GM12864 (cell line): ENCODE results near the gene TCF25.

Source experiments
- DNase-seq: peaks from one replicate; pipeline ENCODE4 v3.0.0-alpha.2; 2011; ENCODE audit warnings: low read depth
- H3K4me3 ChIP-seq: 2 replicates; pipeline ENCODE4 v1.5.1; 2011; ENCODE audit warnings: mild to moderate bottlenecking, low read depth, low read length, control low read depth
- TF ChIP-seq, protein P1 (sequence below): IDR thresholded peaks from 2 replicates; pipeline ENCODE4 v1.5.1; 2011; ENCODE audit warnings: low read depth, mild to moderate bottlenecking, moderate library complexity, low read length, control low read depth, inconsistent platforms; ENCODE audit errors: missing control alignments

The TCF25 gene

GRCh38 chr16:89915303-89916232 lies 42.2 kb downstream of the TCF25 start:
- no peak for DNase-seq
- TF ChIP-seq, protein P1, sequence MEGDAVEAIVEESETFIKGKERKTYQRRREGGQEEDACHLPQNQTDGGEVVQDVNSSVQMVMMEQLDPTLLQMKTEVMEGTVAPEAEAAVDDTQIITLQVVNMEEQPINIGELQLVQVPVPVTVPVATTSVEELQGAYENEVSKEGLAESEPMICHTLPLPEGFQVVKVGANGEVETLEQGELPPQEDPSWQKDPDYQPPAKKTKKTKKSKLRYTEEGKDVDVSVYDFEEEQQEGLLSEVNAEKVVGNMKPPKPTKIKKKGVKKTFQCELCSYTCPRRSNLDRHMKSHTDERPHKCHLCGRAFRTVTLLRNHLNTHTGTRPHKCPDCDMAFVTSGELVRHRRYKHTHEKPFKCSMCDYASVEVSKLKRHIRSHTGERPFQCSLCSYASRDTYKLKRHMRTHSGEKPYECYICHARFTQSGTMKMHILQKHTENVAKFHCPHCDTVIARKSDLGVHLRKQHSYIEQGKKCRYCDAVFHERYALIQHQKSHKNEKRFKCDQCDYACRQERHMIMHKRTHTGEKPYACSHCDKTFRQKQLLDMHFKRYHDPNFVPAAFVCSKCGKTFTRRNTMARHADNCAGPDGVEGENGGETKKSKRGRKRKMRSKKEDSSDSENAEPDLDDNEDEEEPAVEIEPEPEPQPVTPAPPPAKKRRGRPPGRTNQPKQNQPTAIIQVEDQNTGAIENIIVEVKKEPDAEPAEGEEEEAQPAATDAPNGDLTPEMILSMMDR, result no peak
- no peak overlapping the region for H3K4me3 ChIP-seq

GRCh38 chr16:89917773-89918452 lies 44.5 kb downstream of the TCF25 start:
- H3K4me3 ChIP-seq, result peak overlapping the region; percentile 33
- DNase-seq, result peak; percentile 52
- TF ChIP-seq, protein P1, result no peak

DNA sequence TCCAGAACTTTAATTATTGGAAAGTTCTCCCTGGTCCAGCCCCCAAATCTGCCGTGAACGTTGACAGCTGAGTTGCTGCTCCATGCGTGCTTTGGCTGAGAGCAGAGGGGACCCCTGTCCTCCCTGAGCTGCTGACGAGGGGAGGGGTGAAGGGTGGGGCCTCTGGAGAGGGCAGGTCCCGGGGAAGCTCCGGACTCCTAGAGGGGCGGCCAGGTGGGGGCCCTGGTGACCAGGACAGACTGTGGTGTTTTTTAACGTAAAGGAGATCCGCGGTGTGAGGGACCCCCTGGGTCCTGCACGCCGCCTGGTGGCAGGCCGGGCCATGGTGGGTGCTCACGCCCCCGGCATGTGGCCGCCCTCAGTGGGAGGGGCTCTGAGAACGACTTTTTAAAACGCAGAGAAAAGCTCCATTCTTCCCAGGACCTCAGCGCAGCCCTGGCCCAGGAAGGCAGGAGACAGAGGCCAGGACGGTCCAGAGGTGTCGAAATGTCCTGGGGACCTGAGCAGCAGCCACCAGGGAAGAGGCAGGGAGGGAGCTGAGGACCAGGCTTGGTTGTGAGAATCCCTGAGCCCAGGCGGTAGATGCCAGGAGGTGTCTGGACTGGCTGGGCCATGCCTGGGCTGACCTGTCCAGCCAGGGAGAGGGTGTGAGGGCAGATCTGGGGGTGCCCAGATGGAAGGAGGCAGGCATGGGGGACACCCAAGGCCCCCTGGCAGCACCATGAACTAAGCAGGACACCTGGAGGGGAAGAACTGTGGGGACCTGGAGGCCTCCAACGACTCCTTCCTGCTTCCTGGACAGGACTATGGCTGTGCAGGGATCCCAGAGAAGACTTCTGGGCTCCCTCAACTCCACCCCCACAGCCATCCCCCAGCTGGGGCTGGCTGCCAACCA lies 45.3 kb downstream of the TCF25 start, which contains the start of gene MC1R:
MC1R (plus strand) TSS at position 410 of the 895 bp plus-strand sequence; CDS start at position 807, 397 bp downstream.
- TF ChIP-seq, protein P1, result peak; percentile 58
- H3K4me3 ChIP-seq, result peak within 1 kb of the TSS; percentile 33
- DNase-seq, result no peak

GRCh38 chr16:89919535-89920406 lies 46.4 kb downstream of the TCF25 start:
- no peak overlapping the region for H3K4me3 ChIP-seq
- no peak for DNase-seq
- TF ChIP-seq, protein P1, result no peak

DNA sequence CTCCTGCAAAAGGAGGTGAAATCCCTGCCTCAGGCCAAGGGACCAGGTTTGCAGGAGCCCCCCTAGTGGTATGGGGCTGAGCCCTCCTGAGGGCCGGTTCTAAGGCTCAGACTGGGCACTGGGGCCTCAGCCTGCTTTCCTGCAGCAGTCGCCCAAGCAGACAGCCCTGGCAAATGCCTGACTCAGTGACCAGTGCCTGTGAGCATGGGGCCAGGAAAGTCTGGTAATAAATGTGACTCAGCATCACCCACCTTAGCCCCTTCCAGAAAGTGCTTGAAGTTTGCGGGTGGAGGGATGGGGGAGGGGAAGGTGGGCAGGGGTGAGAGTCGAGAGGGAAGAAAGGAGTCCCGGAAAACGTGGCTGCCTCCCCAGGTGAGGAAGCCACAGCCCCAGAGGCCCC lies 47.3 kb downstream of the TCF25 start:
- no peak overlapping the region for H3K4me3 ChIP-seq
- no peak for DNase-seq
- TF ChIP-seq, protein P1, result no peak

DNA sequence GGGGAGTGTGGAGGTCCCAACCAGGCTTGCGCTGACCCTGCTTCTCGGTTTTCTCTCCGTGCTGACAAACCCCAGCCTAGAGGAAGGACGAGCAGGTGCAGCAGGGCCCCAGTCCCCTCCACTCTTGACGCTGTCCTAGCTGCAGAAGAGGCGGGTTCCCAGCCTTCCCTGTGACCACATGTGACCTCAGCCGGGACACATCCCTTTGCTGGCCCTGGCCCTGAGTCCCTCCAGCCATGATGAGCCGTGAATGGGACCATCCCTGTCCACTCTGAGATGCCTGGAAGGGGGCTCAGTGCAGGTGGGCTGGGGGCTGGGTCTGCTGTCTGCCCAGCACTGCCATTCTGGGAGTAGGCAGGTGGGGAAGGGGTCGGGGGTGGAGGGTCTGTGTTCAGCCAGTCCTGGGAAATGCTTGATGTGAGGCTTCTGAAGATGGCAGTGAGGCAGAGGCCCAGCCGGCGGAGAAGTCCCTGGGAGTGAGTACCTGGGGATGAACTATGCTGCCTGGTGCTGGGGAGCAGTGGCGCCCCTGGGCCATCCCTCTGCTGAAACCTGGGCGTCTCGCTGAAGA lies 47.8 kb downstream of the TCF25 start:
- DNase-seq, result no peak
- H3K4me3 ChIP-seq, result no peak overlapping the region
- TF ChIP-seq, protein P1, result no peak
